AML-193 (cell line): ENCODE results near the gene GTF2A2.
"Not testable (repeated sequence)": the region's sequence is repeated elsewhere in the genome, so short reads cannot be mapped to it uniquely, and the experiment has no call there.

Source experiments
- DNase-seq, 2 experiments: peaks; one replicate each; lab custom pipeline; 2025; lab: John Stamatoyannopoulos, UW

Gene GTF2A2

DNA sequence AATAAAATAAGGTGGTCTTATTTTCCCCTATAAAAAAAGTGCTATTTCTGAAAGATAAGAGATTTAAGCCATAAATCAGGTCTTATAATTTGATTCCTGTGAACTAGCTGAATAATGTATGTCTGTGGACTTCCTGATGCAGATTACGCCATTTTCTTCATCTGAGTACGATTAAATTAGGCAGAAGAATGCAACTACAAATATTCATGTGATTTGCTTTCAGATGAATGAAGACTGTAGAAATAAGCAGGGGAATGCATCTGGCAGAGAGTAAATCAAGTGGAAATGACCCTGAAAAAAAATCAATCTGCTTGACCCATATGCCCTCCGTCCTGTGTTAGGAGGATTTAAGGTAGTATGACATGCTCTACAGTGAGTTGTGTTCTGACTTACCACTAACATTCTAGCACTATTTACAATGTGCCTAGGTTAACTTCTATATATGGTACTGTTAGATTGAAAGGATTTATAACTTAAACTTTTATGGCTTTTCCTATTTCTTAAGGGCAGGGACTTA is 17.1 kb upstream of the GTF2A2 start:
- DNase-seq = no peak

DNA sequence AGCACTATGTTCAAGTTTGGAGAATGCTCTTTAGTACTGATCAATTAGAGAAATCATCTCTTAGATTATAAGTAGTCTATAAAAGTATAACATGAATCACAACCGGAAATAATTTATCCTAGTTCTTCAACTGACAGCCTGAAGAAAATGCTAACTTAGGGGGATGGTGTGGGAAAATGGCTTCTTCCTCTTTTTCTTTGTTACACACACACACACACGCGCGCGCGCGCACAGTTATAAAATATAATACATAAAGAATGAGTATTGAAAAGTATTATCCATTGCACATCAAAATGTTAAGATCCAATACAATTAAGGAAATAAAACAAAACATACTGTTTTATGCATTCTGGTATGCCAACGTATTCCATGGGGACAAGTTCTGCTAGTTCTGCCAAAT is 11.2 kb upstream of the GTF2A2 start:
- DNase-seq = no peak

DNA sequence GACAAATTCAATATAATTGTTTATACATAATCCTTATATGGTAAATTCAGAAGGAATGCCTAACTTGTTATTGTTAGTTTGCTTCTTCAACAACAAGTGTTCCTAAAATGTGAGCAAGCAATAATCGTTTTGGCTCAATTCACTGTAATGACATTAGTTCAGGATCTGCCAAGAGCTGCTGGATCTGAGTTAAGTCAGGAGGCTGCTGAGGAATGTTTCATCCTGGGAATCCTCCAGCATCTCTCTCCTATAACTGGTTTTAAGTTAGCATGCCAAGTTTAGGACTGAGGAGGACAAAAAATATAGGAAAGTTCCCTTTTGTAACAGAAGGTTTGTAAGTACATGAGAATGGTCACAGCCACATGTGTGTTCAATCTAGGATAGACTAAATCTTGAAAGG is 4.9 kb upstream of the GTF2A2 start:
- DNase-seq = no peak

DNA sequence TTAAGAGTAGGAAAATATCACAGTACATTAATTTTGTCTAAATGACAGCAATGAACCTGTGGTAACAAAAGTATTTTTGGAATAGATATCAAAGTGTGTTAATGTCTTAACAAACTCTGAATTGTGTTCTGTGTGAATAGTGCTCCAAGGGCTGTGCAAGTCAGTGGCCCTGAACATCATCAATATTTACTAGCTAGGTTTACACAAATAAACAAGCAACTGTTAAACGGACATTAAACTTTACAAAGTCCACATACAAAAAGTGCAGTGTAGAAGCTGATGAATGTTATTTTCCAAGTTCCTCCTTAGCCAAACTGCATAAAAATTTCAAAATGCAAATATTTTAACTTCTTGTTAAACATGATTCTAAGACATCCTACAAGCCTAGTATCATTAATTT is 2.1 kb upstream of the GTF2A2 start:
- DNase-seq = no peak

DNA sequence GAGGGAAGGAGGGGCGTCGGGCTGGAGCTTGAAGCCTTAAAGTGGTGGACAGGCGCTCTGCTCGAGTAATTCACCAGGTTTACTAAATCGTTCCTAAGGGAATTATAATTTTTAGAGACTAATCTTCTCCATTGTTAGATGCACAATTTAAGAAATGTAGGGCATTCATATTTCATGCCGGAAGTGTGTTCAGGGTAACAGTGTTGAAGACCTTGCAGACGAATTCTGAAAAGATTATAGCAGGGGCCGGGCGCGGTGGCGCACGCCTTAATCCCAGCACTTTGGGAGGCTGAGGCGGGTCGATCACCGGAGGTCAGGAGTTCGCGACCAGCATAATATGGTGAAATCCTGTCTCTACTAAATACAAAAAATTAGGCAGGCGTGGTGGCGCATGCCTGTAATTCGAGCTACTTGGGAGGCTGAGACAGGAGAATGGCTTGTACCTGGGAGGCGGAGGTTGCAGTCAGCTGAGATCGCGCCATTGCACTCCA is 365 bp upstream of the GTF2A2 start:
- DNase-seq = no peak

DNA sequence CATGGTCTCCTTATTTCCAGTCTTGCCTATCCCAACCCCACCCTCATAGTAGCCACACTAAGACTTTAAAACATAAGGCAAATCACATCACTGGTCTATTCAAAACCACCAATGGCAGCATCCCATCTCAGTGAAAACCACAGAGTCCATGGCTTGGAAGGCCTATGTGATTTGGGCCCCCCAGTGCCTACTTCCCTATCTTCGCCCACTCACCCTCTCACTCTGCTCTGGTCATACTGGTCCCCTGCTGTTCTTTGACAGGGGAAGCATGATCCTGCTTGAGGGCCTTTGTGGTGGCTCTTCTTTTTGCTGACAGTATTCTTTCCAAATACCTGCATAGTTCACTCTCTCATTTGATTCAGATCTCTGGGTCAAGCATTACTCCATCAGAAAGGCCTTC is 3.3 kb downstream of the GTF2A2 start:
- no peak for DNase-seq

DNA sequence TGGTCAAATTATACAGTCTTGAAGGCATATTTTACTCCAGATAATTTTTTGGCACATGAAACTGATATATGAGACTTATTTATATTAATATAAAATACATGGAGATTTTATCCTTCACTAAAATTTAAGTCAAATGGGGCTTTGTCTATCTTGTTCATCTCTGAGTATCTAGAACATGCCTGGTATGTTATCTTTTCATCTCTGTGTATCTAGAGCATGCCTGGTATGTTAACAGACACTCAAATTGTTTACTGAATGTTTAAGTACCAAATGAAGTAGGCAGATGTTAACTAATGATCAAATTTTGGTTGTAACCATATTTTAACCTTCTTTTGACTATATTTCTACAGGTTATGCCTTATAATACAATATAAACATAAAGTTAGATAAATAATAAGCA is 7.7 kb downstream of the GTF2A2 start:
- no peak for DNase-seq

DNA sequence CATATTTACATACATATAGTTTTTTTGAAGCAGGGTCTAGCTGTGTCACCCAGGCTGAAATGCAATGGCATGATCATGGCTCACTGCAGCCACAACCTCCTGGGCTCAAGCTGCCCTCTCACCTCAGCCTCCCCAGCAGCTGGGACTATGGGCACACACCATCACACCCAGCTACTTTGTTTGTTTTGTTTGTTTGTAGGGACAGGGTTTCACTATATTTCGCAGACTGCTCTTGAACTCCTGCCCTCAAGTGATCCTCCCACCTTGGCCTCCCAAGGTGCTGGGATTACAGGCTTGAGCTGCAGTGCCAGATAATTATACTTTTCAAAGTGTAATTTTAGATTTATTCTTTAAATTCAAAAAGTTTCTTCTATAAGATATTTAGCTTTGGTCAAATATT is 10.2 kb downstream of the GTF2A2 start:
- DNase-seq = no peak

DNA sequence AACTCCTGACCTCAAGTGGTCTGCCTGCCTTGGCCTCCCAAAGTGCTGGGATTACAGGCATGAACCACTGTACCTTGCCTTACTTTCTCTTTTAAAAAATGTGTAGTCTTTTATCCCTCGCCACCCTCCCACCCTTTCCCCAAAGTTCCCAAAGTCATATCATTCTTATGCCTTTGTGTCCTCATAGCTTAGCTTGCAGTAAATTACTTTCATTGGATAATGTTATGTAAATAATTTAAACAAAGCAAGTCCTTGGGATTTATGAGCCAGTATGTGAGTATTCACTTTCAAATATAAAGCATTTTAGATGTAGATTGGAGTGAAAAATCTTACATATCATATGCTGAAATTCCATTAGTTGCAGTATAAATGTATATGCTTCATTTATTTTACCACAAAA is 11.0 kb downstream of the GTF2A2 start:
- DNase-seq = no peak

DNA sequence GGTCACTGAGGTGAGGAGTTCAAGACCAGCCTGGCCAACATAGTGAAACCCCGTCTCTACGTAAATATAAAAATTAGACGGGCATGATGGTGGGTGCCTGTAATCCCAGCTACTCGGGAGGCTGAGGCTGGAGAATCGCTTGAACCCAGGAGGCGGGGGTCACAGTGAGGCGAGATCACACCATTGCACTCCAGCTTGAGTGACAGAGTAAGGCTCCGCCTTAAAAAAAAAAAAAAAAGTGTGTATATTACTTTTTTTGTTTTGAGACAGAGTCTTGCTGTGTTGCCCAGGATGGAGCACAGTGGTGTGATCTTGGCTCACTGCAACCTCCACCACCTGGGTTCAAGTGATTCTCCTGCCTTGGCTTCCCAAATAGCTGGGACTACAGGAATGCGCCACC is 11.5 kb downstream of the GTF2A2 start:
- DNase-seq = not testable (repeated sequence)

DNA sequence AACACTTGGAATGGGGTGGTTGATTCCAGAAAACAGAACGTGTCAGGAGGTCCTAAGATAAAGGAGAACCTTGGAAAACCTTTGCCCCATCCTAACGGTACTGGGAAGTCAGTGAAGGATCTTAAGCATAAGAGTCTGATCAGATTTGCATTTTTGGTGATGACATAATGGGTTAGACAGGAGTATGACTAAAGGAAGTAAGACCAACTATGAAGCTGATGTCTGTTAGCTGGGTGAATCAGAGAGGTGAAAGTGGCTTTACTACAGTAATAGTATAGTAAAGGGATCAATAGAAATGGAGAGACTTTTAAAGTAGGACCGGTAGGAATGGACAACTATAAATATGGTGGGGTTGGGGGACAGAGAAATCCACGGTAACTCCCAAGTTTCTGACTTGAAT is 12.6 kb downstream of the GTF2A2 start:
- no peak for DNase-seq

DNA sequence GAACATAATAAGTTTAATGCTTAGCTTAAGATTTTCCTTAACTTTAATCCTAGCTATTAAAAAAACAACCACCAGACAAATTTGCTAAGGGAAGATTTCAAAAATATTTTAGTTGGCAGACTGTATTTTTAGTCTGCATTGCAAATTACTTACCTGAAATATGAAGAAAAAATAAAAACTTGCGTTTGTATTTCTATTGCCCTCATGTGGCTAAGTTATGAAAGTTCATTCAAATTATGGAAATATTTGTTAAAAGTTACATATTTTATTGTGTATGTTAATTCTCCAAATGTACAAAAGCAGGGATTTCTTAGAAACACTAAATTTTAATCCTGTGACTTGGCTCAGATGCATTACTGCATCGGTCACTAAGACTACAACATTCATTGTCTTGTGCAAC is 15.0 kb downstream of the GTF2A2 start:
- no peak for DNase-seq

DNA sequence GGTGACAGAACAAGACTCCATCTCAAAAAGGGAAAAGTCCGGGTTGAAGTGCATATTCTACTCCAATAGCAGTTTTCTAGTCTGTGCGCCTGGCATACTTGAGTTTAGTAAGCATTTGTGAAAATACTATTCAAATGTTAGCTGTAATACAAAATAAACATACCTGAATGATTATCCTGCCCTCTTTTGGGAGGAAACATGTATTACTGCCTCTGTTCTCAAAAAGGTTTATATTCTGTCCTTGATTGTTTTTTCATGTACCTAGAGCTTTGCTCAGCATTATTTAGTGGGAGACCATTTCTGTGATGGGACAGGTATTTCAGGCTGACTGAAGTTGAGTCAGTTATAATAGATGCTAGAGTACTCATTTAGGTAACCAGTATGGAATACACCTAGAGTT is 19.8 kb downstream of the GTF2A2 start:
- not testable (repeated sequence) for DNase-seq

DNA sequence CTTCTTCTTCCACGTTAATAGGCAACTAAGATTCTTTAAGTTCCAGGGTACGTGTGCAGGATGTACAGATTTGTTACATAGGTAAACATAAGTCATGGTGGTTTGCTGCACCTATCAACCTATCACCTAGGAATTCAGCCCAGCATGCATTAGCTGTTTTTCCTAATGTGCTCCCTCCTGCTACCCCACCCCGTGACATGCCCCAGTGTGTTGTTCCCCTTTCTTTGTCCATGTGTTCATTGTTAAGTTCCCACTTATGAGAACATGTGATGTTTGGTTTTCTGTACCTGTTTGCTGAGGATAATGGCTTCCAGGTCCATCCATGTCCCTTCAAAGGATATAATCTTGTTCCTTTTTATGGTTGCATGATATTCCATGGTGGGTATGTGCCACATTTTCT is 21.1 kb downstream of the GTF2A2 start:
- no peak for DNase-seq

DNA sequence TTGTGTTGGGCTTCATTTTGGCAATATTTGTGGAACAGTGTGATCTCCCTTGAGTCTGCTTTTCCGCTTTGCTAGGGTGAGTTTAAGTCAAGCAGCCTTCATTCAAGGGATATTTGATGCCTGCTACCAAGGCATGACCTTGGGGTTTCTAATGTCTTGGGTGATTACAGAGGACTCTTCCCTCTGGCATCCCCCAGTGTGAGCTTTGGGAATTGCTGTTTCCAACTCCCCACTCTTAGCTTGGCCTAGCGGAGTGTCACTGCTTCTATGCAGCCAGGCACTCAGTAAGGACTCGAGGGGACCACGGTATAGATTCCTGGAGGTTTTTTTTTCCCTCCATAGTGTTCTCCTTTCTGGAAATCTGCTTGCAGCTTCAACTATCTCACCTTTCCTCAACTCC is 24.6 kb downstream of the GTF2A2 start:
- no peak for DNase-seq

DNA sequence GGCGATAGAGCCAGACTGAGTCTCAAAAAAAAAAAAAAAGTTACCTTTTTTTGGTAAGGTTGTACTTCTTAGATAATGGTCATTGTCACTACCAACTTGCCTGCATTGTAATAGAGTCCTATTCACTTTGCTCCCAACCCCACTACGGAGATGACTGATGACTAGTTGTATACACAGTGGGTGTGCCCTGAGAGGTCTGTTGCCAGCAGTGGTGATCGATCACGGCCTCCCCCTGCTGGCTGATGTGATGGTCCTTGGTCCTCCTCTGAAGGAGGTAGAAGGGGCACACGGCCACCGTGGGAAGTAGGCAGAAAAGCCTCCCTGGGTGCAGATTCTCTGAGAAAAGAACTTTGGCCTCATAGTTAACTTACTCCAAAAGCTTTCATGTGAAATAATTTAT is 35.0 kb downstream of the GTF2A2 start:
- DNase-seq = peak in 1 of 2 experiments; percentile 14

DNA sequence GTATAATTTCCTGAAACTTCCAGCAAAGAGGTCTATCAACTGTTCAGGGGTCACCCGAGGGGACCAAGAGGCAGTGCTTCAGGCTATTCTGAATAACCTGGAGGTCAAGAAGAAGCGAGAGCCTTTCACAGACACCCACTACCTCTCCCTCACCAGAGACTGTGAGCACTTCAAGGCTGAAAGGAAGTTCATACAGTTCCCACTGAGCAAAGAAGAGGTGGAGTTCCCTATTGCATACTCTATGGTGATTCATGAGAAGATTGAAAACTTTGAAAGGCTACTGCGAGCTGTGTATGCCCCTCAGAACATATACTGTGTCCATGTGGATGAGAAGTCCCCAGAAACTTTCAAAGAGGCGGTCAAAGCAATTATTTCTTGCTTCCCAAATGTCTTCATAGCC is 38.9 kb downstream of the GTF2A2 start:
- no peak for DNase-seq

DNA sequence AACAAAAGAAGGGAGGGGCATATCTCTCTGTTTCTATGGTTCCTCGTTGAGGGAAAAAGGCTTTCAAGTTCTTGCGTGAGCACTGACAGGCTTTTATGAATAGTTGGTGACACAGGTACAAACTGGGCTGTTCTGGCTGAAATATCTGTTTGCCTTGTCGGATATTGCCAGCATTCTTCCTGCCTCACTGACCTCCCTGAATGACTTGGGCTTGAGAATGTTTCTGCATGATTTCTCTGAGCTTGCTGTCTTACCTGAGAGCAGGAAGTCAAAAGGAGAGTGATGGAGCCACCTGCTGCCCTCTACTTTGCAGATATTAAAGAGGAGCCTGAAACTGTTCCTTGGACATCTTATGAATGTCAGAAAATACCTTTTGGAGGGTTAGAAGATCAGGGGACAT is 40.9 kb downstream of the GTF2A2 start:
- DNase-seq = no peak

DNA sequence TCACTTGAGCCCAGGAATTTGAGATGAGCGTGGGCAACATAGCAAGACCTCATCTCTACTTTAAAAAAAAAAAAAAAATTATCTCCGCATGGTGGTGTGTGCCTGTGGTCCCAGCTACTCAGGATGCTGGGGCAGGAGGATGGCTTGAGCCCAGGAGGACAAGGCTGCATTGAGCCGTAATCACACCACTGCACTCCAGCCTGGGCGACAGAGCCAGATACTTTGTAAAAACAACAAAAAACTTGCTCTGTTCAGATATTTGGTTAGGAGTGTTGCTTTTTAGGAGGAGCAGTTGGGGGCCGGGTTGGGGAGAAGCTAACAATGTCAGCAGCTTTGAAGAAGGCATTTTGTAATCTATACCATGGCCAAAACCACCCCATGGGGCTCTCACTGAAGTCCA is 41.7 kb downstream of the GTF2A2 start:
- no peak for DNase-seq

DNA sequence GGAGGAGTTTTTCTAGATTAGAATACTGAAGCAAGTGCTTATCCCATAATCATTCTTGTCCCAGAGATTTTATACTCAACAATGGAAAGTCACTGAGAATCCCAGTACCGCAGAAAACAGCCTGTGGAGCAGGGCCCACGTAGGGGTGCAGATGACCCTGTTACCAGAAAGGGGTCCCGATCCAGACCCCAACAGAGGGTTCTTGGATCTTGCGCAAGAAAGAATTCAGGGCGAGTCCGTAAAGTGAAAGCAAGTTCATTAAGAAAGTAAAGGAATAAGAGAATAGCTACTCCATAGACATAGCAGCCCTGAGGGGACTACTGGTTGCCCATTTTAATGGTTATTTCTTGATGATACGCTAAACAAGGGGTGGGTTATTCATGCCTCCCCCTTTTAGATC is 43.2 kb downstream of the GTF2A2 start:
- no peak for DNase-seq

DNA sequence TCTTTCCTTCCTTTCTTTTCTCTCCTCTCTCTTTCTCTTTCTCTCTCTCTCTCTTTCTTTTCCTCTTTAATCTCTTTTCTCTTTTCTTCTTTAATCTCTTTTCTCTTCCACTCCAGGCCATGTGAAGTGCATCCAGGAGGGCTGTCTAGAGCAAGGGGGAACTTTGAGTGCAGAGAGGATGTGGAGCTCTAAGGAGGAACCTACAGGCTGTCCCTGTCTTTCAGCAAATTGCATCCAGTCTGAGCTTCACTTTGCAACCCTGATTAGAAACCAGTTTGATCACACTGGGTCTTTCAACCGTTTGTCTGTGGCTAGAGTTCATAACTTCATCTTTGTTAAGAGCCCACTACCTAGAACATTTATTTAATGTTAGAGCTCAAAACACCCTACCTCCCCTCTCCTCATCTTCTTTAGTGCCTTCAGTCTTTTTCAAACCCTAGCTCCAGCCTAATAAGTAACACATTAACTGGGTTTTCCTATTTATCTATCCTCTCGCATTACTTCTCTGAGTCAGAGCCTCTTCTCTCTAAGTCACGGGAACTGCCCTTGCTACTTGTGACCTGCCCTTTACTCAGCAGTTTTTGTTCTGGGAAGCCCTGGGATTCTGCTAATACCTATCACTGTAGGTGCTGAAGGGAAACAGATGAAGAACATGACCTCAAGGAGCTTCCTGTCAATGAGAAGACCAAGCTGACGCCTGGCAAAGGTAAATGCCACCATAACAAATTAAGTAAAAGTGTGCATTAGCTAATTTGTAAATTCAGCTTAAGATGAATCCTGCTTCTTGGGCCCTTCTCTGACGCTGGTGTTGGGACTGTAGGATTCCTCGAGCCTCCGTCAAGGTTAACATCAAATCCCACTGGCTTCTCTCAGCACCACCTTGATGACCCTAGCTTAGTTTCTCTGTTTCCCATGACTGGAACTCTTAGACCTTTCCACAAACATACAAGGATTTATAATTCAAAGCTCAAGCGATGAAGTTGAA is 45.7 kb downstream of the GTF2A2 start, which contains the start of gene GCNT3:
GCNT3 (plus strand) TSS at position 508 of the 985 bp plus-strand sequence. CDS start 6,456 bp downstream, outside the sequence.
- DNase-seq = no peak

DNA sequence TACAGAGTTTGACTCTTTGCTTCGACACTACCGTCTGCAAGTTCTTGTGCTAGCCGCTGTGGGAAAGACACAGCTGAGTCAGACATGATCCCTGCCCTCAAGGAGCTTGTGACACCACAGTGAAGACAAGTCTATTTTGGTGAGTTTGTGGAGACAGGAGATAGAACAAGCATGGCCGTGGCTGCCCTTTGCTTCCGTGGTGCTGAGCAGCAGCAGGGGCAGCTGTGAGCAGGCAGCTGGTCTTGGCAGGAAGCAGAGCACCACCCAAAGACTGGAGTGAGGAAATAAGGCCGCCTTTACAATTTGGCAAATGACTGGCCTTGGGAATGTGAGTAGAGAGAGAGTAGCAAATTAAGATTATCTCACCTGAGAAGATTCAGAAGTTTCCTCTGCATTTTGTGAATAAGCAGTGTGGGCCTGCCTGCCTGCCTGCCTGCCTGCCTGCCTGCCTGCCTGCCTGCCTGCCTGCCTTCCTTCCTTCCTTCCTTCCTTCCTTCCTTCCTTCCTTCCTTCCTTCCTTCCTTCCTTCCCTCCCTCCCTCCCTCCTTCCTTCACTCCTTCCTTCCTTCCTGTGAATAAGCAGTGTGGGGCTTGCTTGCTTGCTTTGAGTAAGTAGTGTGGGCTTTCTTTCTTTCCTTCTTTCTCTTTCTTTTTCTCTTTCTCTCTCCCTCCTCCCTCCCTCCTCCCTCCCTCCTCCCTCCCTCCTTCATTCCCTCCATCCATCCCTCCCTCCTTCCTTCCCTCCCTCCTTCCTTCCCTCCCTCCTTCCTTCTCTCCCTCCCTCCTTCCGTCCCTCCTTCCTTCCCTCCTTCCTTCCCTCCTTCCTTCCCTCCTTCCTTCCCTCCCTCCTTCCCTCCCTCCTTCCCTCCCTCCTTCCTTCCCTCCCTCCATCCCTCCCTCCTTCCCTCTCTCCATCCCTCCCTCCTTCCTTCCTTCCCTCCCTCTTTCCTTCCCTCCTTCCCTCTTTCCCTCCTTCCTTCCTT is 47.3 kb downstream of the GTF2A2 start:
- no peak for DNase-seq
